AG04450 (cell line): Measurements from ENCODE around the gene RASGRF2. TPM values are rescaled to one million over a fixed set of nuclear protein-coding genes. Genes with fewer than 3 reads are reported as not detected.

Source experiments
- CTCF ChIA-PET: fragments of 300-600, 350-600 bp; formaldehyde crosslinking; extraction: SDS; loops from one replicate; lab custom pipeline; 2022; ENCODE audit warnings: antibody characterized with exemption, inconsistent platforms; lab: Charles Lee
- POLR2A ChIA-PET: fragments of 350-600 bp; formaldehyde crosslinking; extraction: SDS; loops from one replicate; lab custom pipeline; 2021; ENCODE audit warnings: antibody characterized with exemption, inconsistent platforms; lab: Yijun Ruan, JAX
- DNase-seq: peaks from one replicate; pipeline ENCODE4 v3.0.0-alpha.2; 2011; ENCODE audit warnings: low read depth, low spot score
- H3K27ac ChIP-seq: one replicate; pipeline ENCODE4 v1.5.1; 2012; ENCODE audit warnings: low read depth, low read length, control low read depth
- H3K27me3 ChIP-seq: one replicate; pipeline ENCODE4 v1.6.0; 2012; ENCODE audit warnings: low read length; ENCODE audit not compliant: control insufficient read depth, insufficient read depth
- H3K4me3 ChIP-seq: 2 replicates; pipeline ENCODE4 v1.5.1; 2011; ENCODE audit warnings: mild to moderate bottlenecking, low read depth, low read length, control low read depth
- H3K9me3 ChIP-seq: 2 replicates; pipeline ENCODE4 v1.5.1; 2012; ENCODE audit warnings: low read length; ENCODE audit not compliant: control insufficient read depth, insufficient read depth
- CTCF ChIP-seq: IDR thresholded peaks from 2 replicates; pipeline ENCODE4 v1.5.1; 2011; ENCODE audit warnings: low read depth, low read length, control low read depth, inconsistent platforms
- polyA plus RNA-seq: library from polyadenylated mRNA; depleted of rRNA; stranded (reverse); fragments of >200 nt; gene quantifications from 2 replicates; pipeline ENCODE4 v1.2.3, GENCODE V29; 2011

Gene RASGRF2
- polyA plus RNA-seq, 1 experiment, result 19.5 TPM

GRCh38 chr5:81081461-81081835, 121.3 kb downstream of the RASGRF2 start:
- Histone ChIP-seq H3K4me3 (no peak overlapping the region), H3K27ac (no peak overlapping the region), H3K9me3 (peaks cover 4% of the 10 kb centered on the region; the same call in 1 of the 2 replicates), H3K27me3 (no peaks in the 10 kb centered on the region)
- no peak for DNase-seq
- TF ChIP-seq CTCF, result no peak
- POLR2A ChIA-PET, result no interaction called here
- CTCF ChIA-PET, result no interaction called here

- CTCF ChIA-PET, result no interaction called here
- POLR2A ChIA-PET, result no interaction called here
- Histone ChIP-seq H3K27ac (no peak overlapping the region), H3K27me3 (no peaks in the 10 kb centered on the region), H3K9me3 (peaks cover 5% of the 10 kb centered on the region; the same call in 1 of the 2 replicates), H3K4me3 (no peak overlapping the region)
- DNase-seq, result no peak
- no peak for TF ChIP-seq CTCF
These were observed 126.7 kb downstream of the RASGRF2 start for GRCh38 chr5:81086881-81087281.

GRCh38 chr5:81091199-81091598, 131.0 kb downstream of the RASGRF2 start:
- H3K9me3 ChIP-seq, result peaks cover 5% of the 10 kb centered on the region; the same call in 1 of the 2 replicates
- no peak overlapping the region for H3K27ac ChIP-seq
- no peaks in the 10 kb centered on the region for H3K27me3 ChIP-seq
- CTCF ChIA-PET, result no interaction called here
- H3K4me3 ChIP-seq, result no peak overlapping the region
- no peak for DNase-seq
- POLR2A ChIA-PET, result no interaction called here
- no peak for TF ChIP-seq CTCF

- TF ChIP-seq CTCF, result no peak
- DNase-seq, result no peak
- POLR2A ChIA-PET, result no interaction called here
- Histone ChIP-seq H3K27ac (no peak overlapping the region), H3K9me3 (no peaks in the 10 kb centered on the region), H3K27me3 (no peaks in the 10 kb centered on the region), H3K4me3 (no peak overlapping the region)
- CTCF ChIA-PET, result interaction anchor here (0.6 kb wide), 1 partner anchor 22 kb away, joined by 12 read pairs; no protein-coding TSS in a partner anchor
These were observed 133.5 kb downstream of the RASGRF2 start for GRCh38 chr5:81093536-81094196.

- CTCF ChIA-PET, result interaction anchor here (1.2 kb wide), 1 partner anchor 12 kb away, joined by 4 read pairs; no protein-coding TSS in a partner anchor
- DNase-seq, result no peak
- no peak for TF ChIP-seq CTCF
- Histone ChIP-seq H3K27ac (no peak overlapping the region), H3K4me3 (no peak overlapping the region), H3K9me3 (no peaks in the 10 kb centered on the region), H3K27me3 (no peaks in the 10 kb centered on the region)
- POLR2A ChIA-PET, result no interaction called here
These were observed 135.7 kb downstream of the RASGRF2 start for GRCh38 chr5:81095835-81096234.
